Measurements from ENCODE around the gene GNE. TPM values are rescaled to one million over a fixed set of nuclear protein-coding genes. Genes with fewer than 3 reads are reported as not detected.
"Not testable (repeated sequence)": the region's sequence is repeated elsewhere in the genome, so short reads cannot be mapped to it uniquely, and the experiment has no call there.

The GNE gene
- 94.4 TPM for total RNA-seq

- DNase-seq (ENCODE audit: low spot score) = peak; percentile 99
- ATAC-seq = peak; percentile 90
These were observed at the start of gene GNE for GRCh38 chr9:36258208-36258995. TSS of gene GNE (minus strand) at chr9:36258448. CDS start at chr9:36249355, 9,093 bp downstream.

- ATAC-seq = no peak
- no peak for DNase-seq (ENCODE audit: low spot score)
These were observed 48.4 kb upstream of the GNE start for GRCh38 chr9:36306471-36307306.

DNA sequence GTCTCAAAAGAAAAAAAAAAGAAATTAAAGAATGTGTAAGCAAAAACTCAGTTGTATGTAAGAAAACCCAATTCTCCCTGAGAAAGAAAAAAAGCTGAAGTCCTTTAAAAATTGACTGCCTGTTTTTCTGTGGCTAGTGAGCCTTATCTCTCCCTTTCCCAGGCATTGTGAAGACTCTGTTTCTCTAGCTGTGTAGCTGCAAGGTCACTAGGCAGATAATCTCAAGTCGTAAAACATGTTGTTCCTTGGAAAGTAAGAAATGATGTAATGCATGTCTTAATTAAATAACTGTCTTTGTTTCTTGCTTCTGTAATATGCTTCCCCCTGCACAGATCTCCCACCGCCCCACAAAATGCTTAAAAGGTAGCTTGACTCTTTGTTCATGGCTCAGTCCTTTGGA, 46.1 kb upstream of the GNE start:
- DNase-seq (ENCODE audit: low spot score); ATAC-seq: not testable (repeated sequence)

DNA sequence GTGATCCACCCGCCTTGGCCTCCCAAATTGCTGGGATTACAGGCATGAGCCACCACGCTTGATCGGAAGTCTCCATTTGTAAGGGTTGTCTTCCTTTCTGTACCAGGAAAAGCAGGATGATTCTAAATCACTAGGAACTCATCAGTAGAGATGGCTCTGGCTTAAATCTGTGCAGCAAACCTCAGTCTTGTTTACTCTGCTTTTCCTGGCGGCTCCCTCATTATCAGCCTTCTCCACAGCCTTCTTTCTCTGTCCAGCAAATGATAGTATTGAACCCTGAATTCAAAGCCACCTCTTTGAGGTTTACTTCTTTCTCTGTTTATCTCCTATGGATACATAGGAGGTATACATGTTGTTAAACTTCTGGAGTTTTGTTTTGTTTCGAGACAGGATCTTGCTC, 43.0 kb upstream of the GNE start:
- DNase-seq (ENCODE audit: low spot score) (no peak), ATAC-seq (no peak)

DNA sequence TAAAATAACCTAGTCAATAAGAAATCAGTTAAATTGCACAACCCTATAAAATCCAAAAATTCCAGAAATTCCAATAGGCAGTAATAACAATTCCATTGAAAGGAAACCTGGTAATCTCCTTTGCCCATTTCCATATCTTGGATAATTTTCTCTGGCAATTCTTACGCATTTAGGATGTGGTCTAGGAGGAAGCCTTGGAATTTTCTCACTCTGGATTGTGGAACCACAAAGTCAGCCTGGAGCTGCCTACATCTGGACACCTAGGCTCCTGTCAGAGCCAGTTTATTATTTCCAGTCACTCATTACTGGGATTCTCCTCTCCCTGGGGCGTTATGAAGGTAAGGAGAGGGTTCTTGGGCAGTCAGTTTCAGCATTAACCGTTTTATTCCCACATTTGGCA, 40.3 kb upstream of the GNE start:
- ATAC-seq = no peak

GRCh38 chr9:36297798-36298197, 39.5 kb upstream of the GNE start:
- no peak for ATAC-seq
- DNase-seq (ENCODE audit: low spot score) = no peak

More for the DNA sequence above, 40.3 kb upstream of the GNE start:
- no peak for DNase-seq (ENCODE audit: low spot score)

GRCh38 chr9:36294996-36295395, 36.7 kb upstream of the GNE start:
- DNase-seq (ENCODE audit: low spot score); ATAC-seq: not testable (repeated sequence)

GRCh38 chr9:36293918-36294317, 35.7 kb upstream of the GNE start:
- DNase-seq (ENCODE audit: low spot score) (no peak), ATAC-seq (no peak)

DNA sequence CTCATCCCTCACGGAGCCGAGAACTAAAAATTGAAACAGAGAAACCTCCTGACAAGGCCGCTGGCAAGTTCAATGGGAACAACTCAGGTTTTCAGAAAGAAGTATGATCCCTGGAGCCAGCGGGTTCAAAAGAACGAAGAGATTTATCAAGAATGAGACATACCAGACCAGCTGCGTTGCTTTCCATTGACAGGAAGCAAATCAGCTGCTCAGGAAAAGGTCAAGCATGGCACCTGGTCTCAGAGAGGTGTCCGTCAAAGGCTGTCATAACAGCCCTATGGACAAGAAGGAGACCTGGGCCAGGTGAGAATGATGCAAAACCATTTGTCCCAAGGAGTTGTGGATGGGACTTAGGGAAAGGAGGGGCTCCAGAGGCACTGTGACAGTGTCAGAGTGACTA, 34.9 kb upstream of the GNE start:
- no peak for ATAC-seq
- no peak for DNase-seq (ENCODE audit: low spot score)

DNA sequence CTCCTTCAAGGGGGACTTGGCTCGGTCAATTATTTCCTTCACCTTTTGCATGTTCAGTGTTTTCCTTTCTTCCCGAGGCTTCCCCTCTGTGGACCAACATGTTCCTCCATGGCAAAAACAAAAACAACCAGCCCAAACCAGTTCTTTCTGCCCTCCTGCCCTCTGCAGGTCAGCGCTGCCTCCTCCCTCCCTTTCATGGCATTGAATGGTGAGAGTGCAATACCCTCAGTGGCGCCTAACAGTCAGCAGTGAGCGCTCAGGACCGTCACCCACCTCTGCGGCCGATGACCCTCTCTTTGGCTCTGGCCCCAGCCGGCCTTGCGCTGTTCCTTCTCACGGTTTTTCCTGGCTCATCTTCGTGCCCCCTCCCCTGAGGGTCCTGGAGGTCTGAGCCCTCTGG, 34.4 kb upstream of the GNE start:
- ATAC-seq (peak; percentile 26), DNase-seq (ENCODE audit: low spot score) (no peak)

DNA sequence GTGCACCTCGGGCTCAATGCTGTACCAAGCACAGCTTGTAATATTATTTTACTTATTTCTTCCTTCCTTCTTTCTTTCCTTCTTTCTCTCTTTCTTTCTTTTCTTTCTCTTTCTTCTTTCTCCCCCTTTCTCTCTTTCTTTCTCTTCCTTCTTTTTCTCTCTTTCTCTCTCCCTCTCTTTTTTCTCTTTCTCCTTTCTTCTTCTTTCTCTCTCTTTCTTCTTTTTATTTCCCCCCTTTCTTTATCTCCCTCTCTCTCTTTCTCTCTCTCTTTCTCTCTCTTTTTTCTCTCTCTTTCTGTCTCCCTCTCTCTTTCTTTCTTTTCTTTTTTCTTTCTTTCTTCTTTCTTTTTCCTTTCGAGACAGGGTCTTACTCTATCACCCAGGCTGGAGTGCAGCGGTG, 32.7 kb upstream of the GNE start:
- DNase-seq (ENCODE audit: low spot score) (no peak), ATAC-seq (no peak)

- DNase-seq (ENCODE audit: low spot score) = no peak
- no peak for ATAC-seq
These were observed 31.7 kb upstream of the GNE start for GRCh38 chr9:36289836-36290435.

DNA sequence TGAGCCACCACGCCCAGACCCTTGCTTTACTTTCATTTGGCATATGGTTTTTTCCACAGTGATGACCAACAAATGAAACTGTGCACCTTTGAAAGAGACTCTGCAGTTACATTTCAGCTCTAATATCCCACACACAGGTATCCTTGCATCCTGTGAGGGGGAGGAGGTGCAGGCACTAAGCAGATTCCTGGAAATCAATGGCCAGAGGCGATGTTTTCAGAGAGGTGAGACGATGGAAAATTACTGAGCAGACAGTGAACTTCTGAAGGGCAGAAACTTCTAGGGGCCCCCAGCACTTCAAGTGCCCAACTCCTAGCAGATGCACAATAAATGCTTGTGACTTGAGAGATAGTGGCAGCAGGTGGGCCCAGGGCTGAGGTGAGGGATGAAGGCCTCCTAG, 29.8 kb upstream of the GNE start:
- DNase-seq (ENCODE audit: low spot score) (no peak), ATAC-seq (no peak)

GRCh38 chr9:36286388-36286787, 28.1 kb upstream of the GNE start:
- ATAC-seq = no peak
- no peak for DNase-seq (ENCODE audit: low spot score)

GRCh38 chr9:36284226-36284625, 26.0 kb upstream of the GNE start:
- no peak for ATAC-seq
- DNase-seq (ENCODE audit: low spot score) = no peak

GRCh38 chr9:36282275-36282674, 24.0 kb upstream of the GNE start:
- no peak for DNase-seq (ENCODE audit: low spot score)
- ATAC-seq = no peak

GRCh38 chr9:36280989-36281388, 22.7 kb upstream of the GNE start:
- DNase-seq (ENCODE audit: low spot score) (no peak), ATAC-seq (no peak)

DNA sequence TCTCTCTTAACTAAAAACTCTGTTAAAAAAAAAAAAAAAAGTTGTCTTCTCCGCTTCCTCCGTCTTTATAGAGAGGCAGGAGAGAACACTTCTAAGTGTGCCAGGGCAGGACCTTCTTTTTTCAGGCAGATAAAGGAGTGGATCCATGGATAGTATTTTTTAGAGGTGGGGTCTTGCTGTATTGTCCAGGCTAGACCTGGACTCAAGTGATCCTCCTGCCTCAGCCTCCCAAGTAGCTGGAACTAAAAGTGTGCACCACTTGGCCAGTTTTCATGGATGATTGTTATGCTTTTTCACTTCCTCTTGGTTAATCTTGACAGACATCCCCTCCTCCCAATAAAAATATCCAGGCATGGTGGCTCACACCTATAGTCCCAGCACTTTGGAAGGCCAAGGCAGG, 20.0 kb upstream of the GNE start:
- no peak for DNase-seq (ENCODE audit: low spot score)

GRCh38 chr9:36276781-36277181, 18.5 kb upstream of the GNE start:
- DNase-seq (ENCODE audit: low spot score) (no peak), ATAC-seq (peak; percentile 79)

More for the DNA sequence above, 20.0 kb upstream of the GNE start:
- ATAC-seq = no peak

DNA sequence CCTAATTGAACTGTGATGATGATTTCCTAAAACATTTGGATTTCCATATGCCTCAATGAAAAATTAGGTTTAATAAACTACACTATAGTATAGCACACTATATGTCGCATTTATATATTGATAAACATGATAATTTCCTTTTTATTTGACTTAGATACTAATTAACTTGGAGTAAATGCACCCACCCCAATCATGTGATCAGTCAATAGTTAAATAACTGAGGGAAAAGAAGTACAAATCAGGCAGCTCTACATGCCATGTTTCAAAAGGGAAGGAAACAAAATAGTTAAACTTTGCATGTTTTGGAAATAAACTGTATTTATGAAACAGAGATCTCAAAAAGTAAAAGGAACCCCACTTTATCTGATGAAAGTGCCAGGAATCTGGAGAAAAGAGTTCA, 18.0 kb upstream of the GNE start:
- ATAC-seq = peak; percentile 40
- no peak for DNase-seq (ENCODE audit: low spot score)

DNA sequence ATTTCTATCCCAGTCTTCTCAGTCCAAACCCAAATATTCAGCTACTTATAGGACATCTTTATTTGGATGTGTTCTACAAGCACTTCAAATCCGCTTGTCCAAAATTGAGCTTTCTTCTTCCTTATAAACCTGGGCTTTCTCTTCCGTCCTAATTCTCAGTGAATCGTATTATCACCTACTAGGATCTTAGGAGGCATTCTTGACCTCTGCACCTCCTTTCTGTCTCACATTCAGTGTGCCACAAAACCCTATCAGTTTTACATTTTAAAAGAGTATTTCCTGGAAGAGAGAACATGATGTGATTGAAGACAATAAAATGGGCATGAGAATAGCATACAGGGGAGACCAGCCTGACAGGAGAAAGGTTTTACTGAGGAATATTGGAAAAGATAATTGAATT, 16.8 kb upstream of the GNE start:
- ATAC-seq = no peak
- no peak for DNase-seq (ENCODE audit: low spot score)

GRCh38 chr9:36273354-36273753, 15.1 kb upstream of the GNE start:
- peak; percentile 73 for DNase-seq (ENCODE audit: low spot score)
- peak; percentile 81 for ATAC-seq
